Transverse colon (tissue), 4 donors: ENCODE measurements around the gene DENND1A. TPM values are rescaled to one million over a fixed set of nuclear protein-coding genes. Genes with fewer than 3 reads are reported as not detected.

Experiments used
- DNase-seq: peaks from one replicate; pipeline ENCODE4 v3.0.0-alpha.2; 2019
- H3K27ac ChIP-seq, 4 donors: fragments of 200-600 bp; sonication (generic); 2 replicates each; pipeline ENCODE4 v1.5.1; 2016 to 2018; ENCODE audit warnings: inconsistent platforms in 4 of 4
- H3K27me3 ChIP-seq: fragments of 200-600 bp; sonication (generic); 2 replicates; pipeline ENCODE4 v1.5.1; 2017; ENCODE audit warnings: inconsistent platforms
- H3K36me3 ChIP-seq, 4 donors: fragments of 200-600 bp; sonication (generic); 2 replicates each; pipeline ENCODE4 v1.5.1; 2017 to 2019; ENCODE audit warnings: inconsistent platforms in 4 of 4
- H3K4me1 ChIP-seq, 4 donors: fragments of 200-600 bp; sonication (generic); 2 replicates each; pipeline ENCODE4 v1.5.1; 2017 to 2020; ENCODE audit warnings: inconsistent platforms in 4 of 4
- H3K4me3 ChIP-seq, 4 donors: fragments of 200-600 bp; sonication (generic); 1 replicate in 1 of 4; 2 replicates in 3 of 4; pipeline versions ENCODE4 v1.5.1 to v1.6.1; 2017 to 2019; ENCODE audit warnings: inconsistent platforms in 4 of 4
- H3K9me3 ChIP-seq, 2 donors: fragments of 200-600 bp; sonication (generic); 2 replicates each; pipeline ENCODE4 v1.5.1; 2017 to 2019; ENCODE audit warnings: inconsistent platforms in 2 of 2
- EP300 ChIP-seq: sonication (generic); formaldehyde crosslinking; IDR thresholded peaks from one replicate; pipeline ENCODE4 v1.6.1; 2017; ENCODE audit warnings: antibody characterized with exemption, low read depth
- POLR2A ChIP-seq: fragments of 450-650 bp; IDR thresholded peaks from one replicate; pipeline ENCODE4 v1.6.1; 2016; ENCODE audit warnings: antibody characterized with exemption, mild to moderate bottlenecking, moderate library complexity
- POLR2AphosphoS5 ChIP-seq, 3 donors: sonication (generic); formaldehyde crosslinking; IDR thresholded peaks; one replicate each; pipeline ENCODE4 v1.6.1; 2016; ENCODE audit warnings: antibody characterized with exemption in 3 of 3
- WGBS, 2 donors: methylation state at CpG; one replicate each; pipeline ENCODE4 v1.1.5; 2018; ENCODE audit warnings: low coverage in 1 of 2; 5-methylcytosine and 5-hydroxymethylcytosine counted together
- in situ Hi-C, 4 donors: fragments of 200-750 bp; cut with MboI; loops; one replicate each; pipeline versions ENCODE4 v1.15.0 to v1.15.1; 2017; ENCODE audit warnings: low sequenced_read_pairs in 3 of 4, low pct_ligation_motif_present in 1 of 4, low pct_unique_long_range_greater_than_20kb in 1 of 4
- intact Hi-C: fragments of 100-400 bp; cut with DNase I; formaldehyde crosslinking; loops from one replicate; pipeline ENCODE4 v1.15.1; 2023; ENCODE audit warnings: low total_unique reads
- total RNA-seq, 4 donors: library from RNA; depleted of rRNA; stranded (reverse); fragments of >200 nt; gene quantifications; one replicate each; pipeline ENCODE4 v1.1.0, GENCODE V29; 2016
- TF ChIP-seq, protein P1 (sequence below), 5 experiments: fragments of 200-600 bp in 3 of 5; fragments of 450-650 bp in 2 of 5; sonication (generic) in 3 of 5; IDR thresholded peaks; 1 replicate in 2 of 5; 2 replicates in 3 of 5; pipeline ENCODE4 v1.5.1; 2016 to 2017; ENCODE audit warnings: antibody characterized with exemption in 5 of 5, inconsistent platforms in 3 of 5, mild to moderate bottlenecking in 2 of 5, moderate library complexity in 1 of 5

The DENND1A gene
- total RNA-seq, 4 donors from 2014 or later, result 12.5 to 78.6 (median 40.0) TPM

DNA sequence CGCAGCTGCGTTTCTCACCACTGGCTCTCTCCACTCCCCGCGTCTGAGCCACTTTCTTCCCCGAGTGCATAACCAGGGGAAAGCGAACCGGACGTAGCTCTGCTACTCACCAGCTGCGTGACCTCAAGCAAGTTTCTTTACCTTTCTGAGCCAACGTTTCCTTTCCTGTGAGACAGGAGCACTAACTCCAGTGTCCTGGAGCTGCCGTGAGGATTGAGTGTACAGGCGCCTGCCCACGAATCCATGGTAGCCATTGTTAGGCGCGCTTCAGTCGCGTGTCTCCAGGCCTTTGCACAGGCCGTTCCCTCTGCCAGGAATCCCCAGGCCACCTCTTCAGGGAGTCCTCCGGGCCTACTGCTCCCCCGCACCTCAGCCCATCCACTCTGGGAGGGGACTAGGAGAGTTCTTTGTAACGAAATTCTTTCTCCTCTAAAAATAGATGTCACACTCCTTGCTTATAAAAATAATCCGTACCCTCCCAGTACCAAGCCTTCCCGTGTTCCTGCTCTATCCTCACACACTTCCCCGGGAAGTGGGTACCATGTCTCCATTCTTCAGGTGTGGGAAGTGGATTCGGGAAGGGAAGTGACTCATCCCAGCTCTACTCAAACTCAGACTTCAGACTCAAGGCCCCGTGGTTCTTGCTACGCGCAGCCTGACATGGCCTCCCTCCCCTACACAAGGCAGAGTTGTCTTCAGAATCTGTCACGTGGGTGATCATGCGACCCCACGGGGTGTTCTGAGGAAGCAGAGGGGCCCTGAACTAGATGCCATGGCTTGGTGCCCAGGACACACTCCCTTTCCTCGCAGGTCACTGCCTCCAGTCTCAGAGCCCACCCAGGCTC, 590.0 kb downstream of the DENND1A start:
- no peaks in the 10 kb centered on the region for H3K36me3 ChIP-seq
- H3K27ac ChIP-seq, result peak overlapping the region; percentile 14 to 62 (median 42)
- no peaks in the 10 kb centered on the region for H3K27me3 ChIP-seq
- in situ Hi-C loops, result loop anchor here in 1 of 4 donors (10.0 kb wide), 1 partner anchor 255 kb away; no protein-coding TSS in a partner anchor
- TF ChIP-seq, protein P1, sequence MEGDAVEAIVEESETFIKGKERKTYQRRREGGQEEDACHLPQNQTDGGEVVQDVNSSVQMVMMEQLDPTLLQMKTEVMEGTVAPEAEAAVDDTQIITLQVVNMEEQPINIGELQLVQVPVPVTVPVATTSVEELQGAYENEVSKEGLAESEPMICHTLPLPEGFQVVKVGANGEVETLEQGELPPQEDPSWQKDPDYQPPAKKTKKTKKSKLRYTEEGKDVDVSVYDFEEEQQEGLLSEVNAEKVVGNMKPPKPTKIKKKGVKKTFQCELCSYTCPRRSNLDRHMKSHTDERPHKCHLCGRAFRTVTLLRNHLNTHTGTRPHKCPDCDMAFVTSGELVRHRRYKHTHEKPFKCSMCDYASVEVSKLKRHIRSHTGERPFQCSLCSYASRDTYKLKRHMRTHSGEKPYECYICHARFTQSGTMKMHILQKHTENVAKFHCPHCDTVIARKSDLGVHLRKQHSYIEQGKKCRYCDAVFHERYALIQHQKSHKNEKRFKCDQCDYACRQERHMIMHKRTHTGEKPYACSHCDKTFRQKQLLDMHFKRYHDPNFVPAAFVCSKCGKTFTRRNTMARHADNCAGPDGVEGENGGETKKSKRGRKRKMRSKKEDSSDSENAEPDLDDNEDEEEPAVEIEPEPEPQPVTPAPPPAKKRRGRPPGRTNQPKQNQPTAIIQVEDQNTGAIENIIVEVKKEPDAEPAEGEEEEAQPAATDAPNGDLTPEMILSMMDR (IDR thresholded peaks at IDR 0.05), result no peak
- TF ChIP-seq POLR2AphosphoS5 (IDR thresholded peaks at IDR 0.05) (no peak), EP300 (no peak), POLR2A (no peak)
- peak; percentile 47 for DNase-seq
- peak overlapping the region in 3 of 4 donors; percentile 1 to 23 (median 1) for H3K4me3 ChIP-seq
- intact Hi-C loops, result loop anchor here (10.0 kb wide), 1 partner anchor 75 kb away; the partner anchor contains the start of gene STRBP
- 64% methylated on average over 32 of the region's 32 CpGs; no CpG with 5 or more reads in 1 of the 2 donors for WGBS, 2 donors
- no peaks in the 10 kb centered on the region for H3K9me3 ChIP-seq
- peaks cover 0 to 19% (median 9%) of the 10 kb centered on the region in 4 donors for H3K4me1 ChIP-seq

DNA sequence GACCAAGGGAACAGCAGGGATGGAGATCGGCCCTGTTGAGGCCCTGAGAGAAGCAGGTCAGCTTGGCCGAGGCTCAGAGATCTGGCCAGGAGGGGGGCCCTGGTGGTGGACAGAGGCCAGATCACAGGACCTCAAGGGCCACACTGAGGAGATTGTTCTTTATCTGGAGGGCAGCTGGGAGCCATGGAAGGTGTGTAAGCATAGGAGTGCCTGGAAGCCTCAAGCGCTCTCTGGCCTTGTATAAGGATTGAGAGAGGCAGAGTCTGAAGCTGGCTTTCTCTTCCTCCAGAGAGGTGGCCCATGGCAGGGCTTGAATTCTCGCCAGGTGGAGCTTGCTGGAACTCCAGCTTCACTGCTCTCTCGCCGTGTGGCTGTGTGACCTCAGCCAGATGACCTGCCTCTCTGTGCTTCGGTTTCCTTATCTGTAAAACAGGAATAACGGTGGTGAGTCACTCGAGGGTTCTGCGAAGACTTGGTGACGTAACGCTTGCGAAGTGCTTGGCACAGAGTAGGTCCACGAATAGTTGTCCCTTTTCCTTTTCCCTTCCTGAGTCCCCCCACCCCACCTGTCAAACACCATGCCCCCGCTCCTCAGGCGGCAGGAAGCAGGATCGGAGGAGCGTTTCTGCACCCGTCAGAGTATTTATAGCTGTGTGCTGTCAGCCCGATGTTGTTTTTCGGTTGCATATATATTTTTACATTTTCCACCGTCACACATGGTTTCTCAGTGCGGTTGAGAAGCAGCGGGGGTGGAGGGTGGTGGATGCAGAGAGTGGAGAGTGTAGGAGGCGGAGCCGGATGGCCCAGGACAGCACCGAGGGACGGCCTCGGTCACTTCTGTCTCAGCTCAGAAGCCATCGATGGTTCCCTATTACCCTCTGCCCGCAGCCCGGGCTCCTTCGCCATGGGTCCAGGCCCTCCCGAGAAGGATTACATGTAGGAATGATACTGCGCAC, 590.9 kb downstream of the DENND1A start:
- Histone ChIP-seq H3K4me1 (peaks cover 0 to 19% (median 9%) of the 10 kb centered on the region in 4 donors), H3K27me3 (no peaks in the 10 kb centered on the region), H3K9me3 (no peaks in the 10 kb centered on the region), H3K27ac (peak overlapping the region; percentile 14 to 62 (median 42)), H3K36me3 (no peaks in the 10 kb centered on the region), H3K4me3 (peak overlapping the region in 3 of 4 donors; percentile 1 to 23 (median 1))
- in situ Hi-C loops, result no loop called here
- WGBS, 2 donors, result 36 to 68% methylated on average over 5 to 35 of the region's 35 CpGs
- TF ChIP-seq, protein P1 (IDR thresholded peaks at IDR 0.05), result no peak
- TF ChIP-seq POLR2AphosphoS5 (IDR thresholded peaks at IDR 0.05) (no peak), EP300 (no peak), POLR2A (no peak)
- intact Hi-C loops, result no loop called here
- peak; percentile 68 for DNase-seq

DNA sequence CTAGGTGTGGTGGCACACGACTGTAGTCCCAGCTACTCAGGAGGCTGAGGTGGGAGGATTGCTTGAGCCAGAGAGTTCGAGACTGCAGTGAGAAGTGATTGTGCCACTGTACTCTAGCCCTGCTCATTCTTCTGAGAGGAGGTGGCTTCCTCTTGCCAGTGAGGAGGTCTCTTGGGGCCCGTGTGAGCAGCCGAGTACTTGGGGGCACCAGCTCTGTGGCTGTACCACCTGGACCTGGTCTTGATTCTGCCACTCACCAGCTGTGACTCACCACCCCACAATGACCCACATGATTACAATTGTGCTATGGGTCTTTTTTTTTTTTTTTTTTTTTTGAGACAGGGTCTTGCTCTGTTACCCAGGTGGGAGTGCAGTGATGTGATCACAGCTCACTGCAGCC, 592.0 kb downstream of the DENND1A start:
- no peaks in the 10 kb centered on the region for H3K36me3 ChIP-seq
- no peak overlapping the region for H3K4me3 ChIP-seq
- no peak for DNase-seq
- no peak overlapping the region for H3K27ac ChIP-seq
- WGBS, 2 donors, result 74 to 89% methylated on average over 4 of the region's 4 CpGs
- intact Hi-C loops (no loop called here), in situ Hi-C loops (no loop called here)
- H3K4me1 ChIP-seq, result peaks cover 0 to 19% (median 9%) of the 10 kb centered on the region in 4 donors
- no peaks in the 10 kb centered on the region for H3K9me3 ChIP-seq
- no peak for TF ChIP-seq POLR2AphosphoS5 (IDR thresholded peaks at IDR 0.05)
- no peak for TF ChIP-seq EP300
- no peak for TF ChIP-seq POLR2A
- TF ChIP-seq, protein P1 (IDR thresholded peaks at IDR 0.05), result no peak
- no peaks in the 10 kb centered on the region for H3K27me3 ChIP-seq

- Histone ChIP-seq H3K27me3 (no peaks in the 10 kb centered on the region), H3K4me1 (peaks cover 0 to 19% (median 9%) of the 10 kb centered on the region in 4 donors), H3K27ac (no peak overlapping the region), H3K36me3 (no peaks in the 10 kb centered on the region), H3K9me3 (no peaks in the 10 kb centered on the region), H3K4me3 (no peak overlapping the region)
- TF ChIP-seq, protein P1 (IDR thresholded peaks at IDR 0.05), result no peak
- TF ChIP-seq EP300, result no peak
- no peak for TF ChIP-seq POLR2A
- no peak for TF ChIP-seq POLR2AphosphoS5 (IDR thresholded peaks at IDR 0.05)
- DNase-seq, result no peak
- intact Hi-C loops (no loop called here), in situ Hi-C loops (no loop called here)
These were observed 593.0 kb downstream of the DENND1A start for GRCh38 chr9:123336959-123337358.
